Large intestine (tissue), 3 donors: ENCODE results near the gene MFNG. TPM values are rescaled to one million over a fixed set of nuclear protein-coding genes. Genes with fewer than 3 reads are reported as not detected.

ENCODE experiments used
- DNase-seq, 2 donors: peaks; one replicate each; pipeline versions ENCODE4 v3.0.0 to v3.0.0-alpha.2; 2013
- H3K27ac ChIP-seq: one replicate; pipeline ENCODE4 v1.5.1; 2013; ENCODE audit warnings: low read length
- H3K27me3 ChIP-seq: 2 replicates; pipeline ENCODE4 v1.6.1; 2013; ENCODE audit warnings: low read length; ENCODE audit not compliant: control insufficient read depth, insufficient read depth
- H3K36me3 ChIP-seq: 2 replicates; pipeline ENCODE4 v1.6.1; 2013; ENCODE audit warnings: low read length; ENCODE audit not compliant: control insufficient read depth, insufficient read depth
- H3K4me1 ChIP-seq: one replicate; pipeline ENCODE4 v1.6.1; 2013; ENCODE audit warnings: low read length; ENCODE audit not compliant: control insufficient read depth, insufficient read depth
- H3K4me3 ChIP-seq: one replicate; pipeline ENCODE4 v1.5.1; 2013; ENCODE audit warnings: low read length
- H3K9me3 ChIP-seq: one replicate; pipeline ENCODE4 v1.6.1; 2013; ENCODE audit warnings: mild to moderate bottlenecking, low read depth, low read length, moderate library complexity; ENCODE audit not compliant: control insufficient read depth
- WGBS: methylation state at CpG from one replicate; pipeline ENCODE4 v1.1.5; 2013; ENCODE audit warnings: low lambda C conversion rate; ENCODE audit not compliant: insufficient coverage; 5-methylcytosine and 5-hydroxymethylcytosine counted together
- polyA plus RNA-seq: library from polyadenylated mRNA; unstranded; fragments of 120-200 nt; gene quantifications from one replicate; pipeline ENCODE4 v1.2.1, GENCODE V29; 2013

The MFNG gene
- polyA plus RNA-seq, 1 donor, result 9.1 TPM

GRCh38 chr22:37493979-37494378 lies 7.8 kb upstream of the MFNG start:
- Histone ChIP-seq H3K9me3 (no peaks in the 10 kb centered on the region), H3K4me1 (peaks cover 8% of the 10 kb centered on the region), H3K36me3 (peaks cover 61% of the 10 kb centered on the region), H3K27ac (no peak overlapping the region), H3K4me3 (no peak overlapping the region), H3K27me3 (no peaks in the 10 kb centered on the region)
- no peak for DNase-seq
- no CpG with 5 or more reads among the region's 10 CpGs for WGBS

- no CpG with 5 or more reads among the region's 24 CpGs for WGBS
- H3K4me1 ChIP-seq, result no peaks in the 10 kb centered on the region
These were observed 6.5 kb upstream of the MFNG start for GRCh38 chr22:37492428-37493344.

DNA sequence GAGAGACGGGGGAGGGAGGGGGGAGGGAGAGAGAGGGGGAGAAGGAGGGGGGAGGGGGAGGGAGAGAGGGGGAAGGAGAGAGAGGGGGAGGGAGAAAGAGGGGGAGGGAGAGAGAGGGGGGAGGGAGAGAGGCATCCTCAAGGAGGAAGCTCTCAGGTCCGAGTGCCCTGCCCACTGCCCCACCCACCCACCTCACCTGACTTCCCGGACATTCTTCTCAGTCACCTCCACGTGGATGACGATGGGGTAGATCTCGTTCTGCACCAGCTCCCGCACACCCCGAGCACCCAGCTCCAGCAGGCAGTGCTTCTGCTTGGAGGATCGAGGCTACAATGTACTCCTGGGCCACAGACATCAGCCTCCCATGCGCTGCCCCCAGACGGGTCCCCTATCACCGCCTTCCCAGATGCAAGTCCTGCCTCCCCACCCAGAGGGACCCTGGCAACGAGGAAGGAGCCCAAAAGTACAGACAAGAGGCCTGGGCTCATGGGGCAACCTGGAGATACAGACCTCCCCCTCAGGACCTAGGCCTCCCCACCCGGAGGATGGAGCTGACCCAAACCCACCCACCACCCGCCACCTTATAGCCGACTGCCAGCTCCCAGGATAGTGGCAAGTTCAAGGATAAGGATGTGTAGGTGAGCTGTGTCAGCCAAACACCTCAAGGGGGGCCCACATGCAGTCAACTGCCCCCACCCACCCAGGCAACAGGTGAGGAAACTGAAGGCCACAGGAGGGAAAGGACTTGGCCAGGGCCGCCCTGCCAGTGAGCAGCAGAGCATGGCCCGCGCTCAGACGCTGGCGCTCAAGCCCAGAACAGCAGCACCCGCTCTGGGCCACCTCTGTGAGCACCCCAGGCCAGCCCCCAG lies 5.6 kb upstream of the MFNG start:
- peaks cover 50% of the 10 kb centered on the region for H3K36me3 ChIP-seq
- H3K4me3 ChIP-seq, result no peak overlapping the region
- no peaks in the 10 kb centered on the region for H3K27me3 ChIP-seq
- whole genome bisulfite sequencing, result no CpG with 5 or more reads among the region's 22 CpGs
- no peak overlapping the region for H3K27ac ChIP-seq
- H3K4me1 ChIP-seq, result peaks cover 3% of the 10 kb centered on the region
- peak in 1 of 2 donors; percentile 37 for DNase-seq
- no peaks in the 10 kb centered on the region for H3K9me3 ChIP-seq

More at GRCh38 chr22:37492428-37493344, 6.5 kb upstream of the MFNG start:
- Histone ChIP-seq H3K9me3 (no peaks in the 10 kb centered on the region), H3K27ac (no peak overlapping the region), H3K27me3 (no peaks in the 10 kb centered on the region), H3K36me3 (peaks cover 53% of the 10 kb centered on the region), H3K4me3 (no peak overlapping the region)
- DNase-seq, result no peak

DNA sequence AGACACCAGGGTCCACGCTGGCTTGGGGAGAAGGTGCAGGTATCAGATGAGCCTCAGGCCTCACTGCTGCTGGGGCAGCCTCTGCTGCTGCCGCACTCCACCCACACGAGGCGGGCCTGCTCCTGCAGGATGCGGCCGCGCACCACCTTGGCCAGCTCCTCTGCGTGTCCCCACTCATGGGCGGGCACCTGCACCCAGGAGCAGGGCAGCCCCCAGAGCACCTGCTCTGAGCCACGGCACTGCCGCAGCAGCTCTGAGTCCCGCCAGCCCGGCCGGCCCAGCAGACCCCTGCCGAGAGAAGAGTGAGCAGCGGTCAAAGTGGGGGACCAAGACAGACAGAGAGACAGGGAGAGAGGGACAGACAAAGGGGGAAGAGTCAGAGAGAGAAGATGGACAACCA lies 4.9 kb upstream of the MFNG start:
- H3K4me1 ChIP-seq, result peaks cover 9% of the 10 kb centered on the region
- WGBS, result no CpG with 5 or more reads among the region's 16 CpGs
- H3K36me3 ChIP-seq, result peaks cover 44% of the 10 kb centered on the region
- no peak overlapping the region for H3K4me3 ChIP-seq
- no peaks in the 10 kb centered on the region for H3K27me3 ChIP-seq
- DNase-seq, result no peak
- H3K9me3 ChIP-seq, result no peaks in the 10 kb centered on the region
- no peak overlapping the region for H3K27ac ChIP-seq

GRCh38 chr22:37489983-37490382 lies 3.8 kb upstream of the MFNG start:
- Histone ChIP-seq H3K4me1 (peaks cover 12% of the 10 kb centered on the region), H3K4me3 (no peak overlapping the region), H3K27me3 (no peaks in the 10 kb centered on the region), H3K9me3 (no peaks in the 10 kb centered on the region), H3K27ac (no peak overlapping the region), H3K36me3 (peaks cover 34% of the 10 kb centered on the region)
- no CpG with 5 or more reads among the region's 10 CpGs for WGBS
- DNase-seq, result no peak

- H3K4me3 ChIP-seq, result no peak overlapping the region
- H3K27me3 ChIP-seq, result peaks cover 5% of the 10 kb centered on the region
- no peak for DNase-seq
- peaks cover 21% of the 10 kb centered on the region for H3K4me1 ChIP-seq
- H3K36me3 ChIP-seq, result peaks cover 22% of the 10 kb centered on the region
- no peak overlapping the region for H3K27ac ChIP-seq
- WGBS, result no CpG with 5 or more reads among the region's 15 CpGs
- H3K9me3 ChIP-seq, result no peaks in the 10 kb centered on the region
These were observed 2.4 kb upstream of the MFNG start for GRCh38 chr22:37488337-37489135.

- DNase-seq, result no peak
- Histone ChIP-seq H3K27me3 (peaks cover 5% of the 10 kb centered on the region), H3K4me1 (peaks cover 21% of the 10 kb centered on the region), H3K36me3 (peaks cover 16% of the 10 kb centered on the region), H3K4me3 (no peak overlapping the region), H3K9me3 (no peaks in the 10 kb centered on the region), H3K27ac (no peak overlapping the region)
- no CpG with 5 or more reads among the region's 4 CpGs for WGBS
These were observed 1.4 kb upstream of the MFNG start for GRCh38 chr22:37487571-37487970.

GRCh38 chr22:37487129-37487528 lies 945 bp upstream of the MFNG start:
- H3K36me3 ChIP-seq, result peaks cover 14% of the 10 kb centered on the region
- peaks cover 21% of the 10 kb centered on the region for H3K4me1 ChIP-seq
- H3K27me3 ChIP-seq, result peaks cover 5% of the 10 kb centered on the region
- H3K27ac ChIP-seq, result no peak overlapping the region
- no peak for DNase-seq
- no peaks in the 10 kb centered on the region for H3K9me3 ChIP-seq
- 70% methylated on average over 5 of the region's 10 CpGs for WGBS
- H3K4me3 ChIP-seq, result no peak overlapping the region

DNA sequence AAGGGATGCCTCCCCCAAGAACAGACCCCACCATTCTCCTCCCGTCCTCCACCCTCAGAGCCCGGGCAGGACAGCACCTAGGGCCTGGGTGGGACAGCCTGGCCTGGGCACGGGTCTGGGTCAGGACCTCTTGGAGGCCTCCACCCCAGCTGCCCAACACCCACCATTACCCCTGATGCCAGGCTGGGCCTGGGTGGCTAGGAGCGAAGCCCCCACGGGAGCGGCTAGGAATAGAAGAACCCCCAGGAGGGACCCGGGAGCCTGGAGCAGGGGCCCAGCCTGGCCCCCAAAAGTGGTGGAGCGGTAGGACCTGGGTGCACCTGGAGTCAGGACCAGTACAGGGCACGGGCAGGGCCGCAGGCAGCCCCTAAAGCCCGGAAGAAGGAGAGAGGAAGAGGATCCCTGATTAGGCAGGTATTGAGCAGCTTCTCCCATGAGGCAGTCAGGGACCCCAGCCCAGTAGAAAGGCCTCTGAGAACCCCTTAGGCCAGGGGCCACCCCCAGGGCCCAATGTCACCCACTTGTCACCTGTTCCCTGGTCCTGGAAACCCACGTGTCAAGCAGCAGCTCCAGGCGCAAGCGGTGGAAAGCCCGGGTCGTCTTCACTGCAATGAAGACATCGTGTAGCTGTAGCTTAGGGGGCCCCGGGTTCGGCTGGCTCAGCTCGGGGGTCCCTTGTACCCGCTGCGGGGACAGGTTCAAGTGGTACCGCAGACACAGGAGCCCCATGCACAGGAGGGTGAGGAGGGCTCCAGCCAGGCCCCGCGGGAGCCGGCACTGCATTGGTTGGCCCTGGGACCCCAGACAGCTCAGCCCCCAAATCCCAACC lies 575 bp downstream of the MFNG start:
- peaks cover 5% of the 10 kb centered on the region for H3K27me3 ChIP-seq
- H3K4me3 ChIP-seq, result peak overlapping the region; percentile 23
- no peak for DNase-seq
- WGBS, result no CpG with 5 or more reads among the region's 26 CpGs
- no peaks in the 10 kb centered on the region for H3K9me3 ChIP-seq
- H3K27ac ChIP-seq, result no peak overlapping the region
- peaks cover 11% of the 10 kb centered on the region for H3K36me3 ChIP-seq
- H3K4me1 ChIP-seq, result peaks cover 21% of the 10 kb centered on the region
